Mucosa of descending colon (tissue), 3 donors: ENCODE data around the gene ADAMTS2. TPM values are rescaled to one million over a fixed set of nuclear protein-coding genes. Genes with fewer than 3 reads are reported as not detected.

ENCODE experiments used
- ATAC-seq: fragments of 200-7000 bp; cut with Tn5 transposase; one replicate; pipeline ENCODE4 v1.9.1; 2020; ENCODE audit warnings: mild to moderate bottlenecking, moderate library complexity
- DNase-seq, 3 donors: peaks; one replicate each; pipeline ENCODE4 v3.0.0-alpha.2; 2020
- H3K36me3 ChIP-seq: fragments of 200-600 bp; one replicate; pipeline ENCODE4 v1.8.0; 2021; ENCODE audit warnings: low read depth, mild to moderate bottlenecking
- H3K4me1 ChIP-seq: fragments of 200-600 bp; one replicate; pipeline ENCODE4 v1.8.0; 2021; ENCODE audit warnings: low read depth, mild to moderate bottlenecking
- H3K4me3 ChIP-seq: fragments of 200-600 bp; one replicate; pipeline ENCODE4 v1.8.0; 2021; ENCODE audit warnings: mild to moderate bottlenecking
- H3K9me3 ChIP-seq: fragments of 200-600 bp; one replicate; pipeline ENCODE4 v1.8.0; 2021; ENCODE audit warnings: mild to moderate bottlenecking
- CTCF ChIP-seq: fragments of 200-600 bp; IDR thresholded peaks from one replicate; pipeline ENCODE4 v1.8.0; 2022; ENCODE audit warnings: antibody characterized with exemption, mild to moderate bottlenecking
- intact Hi-C, 2 donors: fragments of 100-400 bp; cut with DNase I in 1 of 2; cut with micrococcal nuclease in 1 of 2; formaldehyde crosslinking; loops; one replicate each; pipeline versions ENCODE4 v1.11.0 to v1.11.1; 2022; cut with DNase I, micrococcal nuclease
- total RNA-seq, 3 donors: library from RNA; stranded (reverse); fragmentation: NEBNext Ultra II Directional in 2 of 3; extraction: Animal tissue kit (Norgen Biotek cat#: 25700) in 2 of 3; gene quantifications; one replicate each; pipeline versions ENCODE4 v1.2.1 to v1.2.4, GENCODE V29; 2021 to 2023
- donor health status: DM: no; HTN: no; CAD: no; lungs with moderate emphysema.
- donor health status: DM: no; HTN: no; CAD: no.
- donor health status: DM: no; HTN: yes; CAD: no.

Gene ADAMTS2
- total RNA-seq, 3 donors from 2014 or later, result 1.3 to 9.2 (median 7.3) TPM

GRCh38 chr5:179373961-179374505 lies 28.8 kb upstream of the ADAMTS2 start:
- intact Hi-C loops, result no loop called here
- H3K36me3 ChIP-seq, result no peaks in the 10 kb centered on the region
- H3K4me1 ChIP-seq, result no peaks in the 10 kb centered on the region
- H3K4me3 ChIP-seq, result no peak overlapping the region
- TF ChIP-seq CTCF, result no peak
- no peak for ATAC-seq
- DNase-seq, result no peak
- H3K9me3 ChIP-seq, result no peaks in the 10 kb centered on the region

GRCh38 chr5:179373101-179373934 lies 28.1 kb upstream of the ADAMTS2 start:
- no peaks in the 10 kb centered on the region for H3K36me3 ChIP-seq
- H3K4me1 ChIP-seq, result no peaks in the 10 kb centered on the region
- no peak for ATAC-seq
- no peaks in the 10 kb centered on the region for H3K9me3 ChIP-seq
- TF ChIP-seq CTCF, result no peak
- no peak for DNase-seq
- intact Hi-C loops, result no loop called here
- H3K4me3 ChIP-seq, result no peak overlapping the region

GRCh38 chr5:179371681-179372680 lies 26.7 kb upstream of the ADAMTS2 start:
- no peak for TF ChIP-seq CTCF
- H3K36me3 ChIP-seq, result no peaks in the 10 kb centered on the region
- no peaks in the 10 kb centered on the region for H3K9me3 ChIP-seq
- no peak overlapping the region for H3K4me3 ChIP-seq
- no peak for DNase-seq
- intact Hi-C loops, result no loop called here
- H3K4me1 ChIP-seq, result no peaks in the 10 kb centered on the region
- ATAC-seq, result no peak

GRCh38 chr5:179371121-179371510 lies 25.9 kb upstream of the ADAMTS2 start:
- Histone ChIP-seq H3K4me3 (no peak overlapping the region), H3K9me3 (no peaks in the 10 kb centered on the region), H3K36me3 (no peaks in the 10 kb centered on the region), H3K4me1 (no peaks in the 10 kb centered on the region)
- ATAC-seq, result no peak
- intact Hi-C loops, result no loop called here
- TF ChIP-seq CTCF, result no peak
- no peak for DNase-seq

GRCh38 chr5:179370490-179371120 lies 25.3 kb upstream of the ADAMTS2 start:
- TF ChIP-seq CTCF, result no peak
- no peak overlapping the region for H3K4me3 ChIP-seq
- ATAC-seq (no peak), DNase-seq (no peak)
- no peaks in the 10 kb centered on the region for H3K9me3 ChIP-seq
- intact Hi-C loops, result no loop called here
- no peaks in the 10 kb centered on the region for H3K4me1 ChIP-seq
- no peaks in the 10 kb centered on the region for H3K36me3 ChIP-seq
